Astrocyte of the cerebellum (primary cell): ENCODE data around the gene OPHN1.
"Not testable (repeated sequence)": the region's sequence is repeated elsewhere in the genome, so short reads cannot be mapped to it uniquely, and the experiment has no call there.

Experiments used
- DNase-seq: peaks from one replicate; pipeline ENCODE4 v3.0.0-alpha.2; 2011; ENCODE audit warnings: low read depth
- H3K4me3 ChIP-seq: 2 replicates; pipeline ENCODE4 v1.5.1; 2011; ENCODE audit warnings: mild to moderate bottlenecking, low read depth, low read length, moderate library complexity
- CTCF ChIP-seq: IDR thresholded peaks from 2 replicates; pipeline ENCODE4 v1.5.1; 2012; ENCODE audit warnings: low read length, low read depth, moderate library complexity, mild to moderate bottlenecking; ENCODE audit errors: missing control alignments
- in situ Hi-C: cut with HindIII; loops from 2 replicates; pipeline ENCODE4 v1.10.0; 2017; ENCODE audit warnings: low sequenced_read_pairs

Gene OPHN1

GRCh38 chrX:68355629-68355920, 77.7 kb downstream of the OPHN1 start:
- no peak for DNase-seq
- H3K4me3 ChIP-seq, result no peak overlapping the region
- in situ Hi-C loops, result no loop called here
- no peak for TF ChIP-seq CTCF

- no peak overlapping the region for H3K4me3 ChIP-seq
- in situ Hi-C loops, result no loop called here
- DNase-seq, result no peak
- no peak for TF ChIP-seq CTCF
Observed at GRCh38 chrX:68354879-68355628, 78.2 kb downstream of the OPHN1 start.

GRCh38 chrX:68345025-68345424, 88.3 kb downstream of the OPHN1 start:
- DNase-seq, result no peak
- TF ChIP-seq CTCF, result no peak
- in situ Hi-C loops, result no loop called here
- H3K4me3 ChIP-seq, result no peak overlapping the region

GRCh38 chrX:68343551-68343950, 89.7 kb downstream of the OPHN1 start:
- in situ Hi-C loops, result no loop called here

GRCh38 chrX:68332201-68332731, 101.0 kb downstream of the OPHN1 start:
- in situ Hi-C loops, result no loop called here
- peak; percentile 3 for DNase-seq
- no peak for TF ChIP-seq CTCF
- no peak overlapping the region for H3K4me3 ChIP-seq

More at GRCh38 chrX:68343551-68343950, 89.7 kb downstream of the OPHN1 start:
- no peak for TF ChIP-seq CTCF
- DNase-seq, result no peak
- H3K4me3 ChIP-seq, result no peak overlapping the region

- DNase-seq, H3K4me3 ChIP-seq, in situ Hi-C loops: not testable (repeated sequence)
Observed at GRCh38 chrX:68326841-68327240, 106.5 kb downstream of the OPHN1 start.

- in situ Hi-C loops, result no loop called here
- no peak for TF ChIP-seq CTCF
- H3K4me3 ChIP-seq, result no peak overlapping the region
- peak; percentile 83 for DNase-seq
Observed at GRCh38 chrX:68307769-68308168, 125.5 kb downstream of the OPHN1 start.
